GM21619 (cell line): Measurements from ENCODE around the gene ADAM23.

ENCODE experiments used
- ATAC-seq: cut with Tn5 transposase; IDR thresholded peaks from one replicate; pipeline ENCODE4 v1.9.1; 2021; ENCODE audit not compliant: unreplicated experiment

ADAM23 gene

DNA sequence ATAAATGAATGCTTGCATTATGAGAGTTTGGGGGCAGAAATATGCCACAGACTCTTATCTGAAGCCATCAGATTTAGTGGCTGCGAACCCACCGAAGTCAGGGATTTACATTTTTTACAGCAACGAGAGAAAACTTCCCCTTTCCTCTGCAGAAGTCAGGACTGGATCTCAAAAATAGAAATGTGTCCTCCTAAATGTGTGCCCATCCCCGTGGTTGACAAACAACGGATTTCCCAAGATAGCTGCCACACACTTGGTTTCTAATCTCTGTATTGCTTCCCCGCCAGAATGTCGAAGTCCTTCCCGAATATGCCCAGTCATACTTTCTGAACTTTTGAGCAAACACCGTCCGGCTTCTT, 879 bp upstream of the ADAM23 start:
- no peak for ATAC-seq

DNA sequence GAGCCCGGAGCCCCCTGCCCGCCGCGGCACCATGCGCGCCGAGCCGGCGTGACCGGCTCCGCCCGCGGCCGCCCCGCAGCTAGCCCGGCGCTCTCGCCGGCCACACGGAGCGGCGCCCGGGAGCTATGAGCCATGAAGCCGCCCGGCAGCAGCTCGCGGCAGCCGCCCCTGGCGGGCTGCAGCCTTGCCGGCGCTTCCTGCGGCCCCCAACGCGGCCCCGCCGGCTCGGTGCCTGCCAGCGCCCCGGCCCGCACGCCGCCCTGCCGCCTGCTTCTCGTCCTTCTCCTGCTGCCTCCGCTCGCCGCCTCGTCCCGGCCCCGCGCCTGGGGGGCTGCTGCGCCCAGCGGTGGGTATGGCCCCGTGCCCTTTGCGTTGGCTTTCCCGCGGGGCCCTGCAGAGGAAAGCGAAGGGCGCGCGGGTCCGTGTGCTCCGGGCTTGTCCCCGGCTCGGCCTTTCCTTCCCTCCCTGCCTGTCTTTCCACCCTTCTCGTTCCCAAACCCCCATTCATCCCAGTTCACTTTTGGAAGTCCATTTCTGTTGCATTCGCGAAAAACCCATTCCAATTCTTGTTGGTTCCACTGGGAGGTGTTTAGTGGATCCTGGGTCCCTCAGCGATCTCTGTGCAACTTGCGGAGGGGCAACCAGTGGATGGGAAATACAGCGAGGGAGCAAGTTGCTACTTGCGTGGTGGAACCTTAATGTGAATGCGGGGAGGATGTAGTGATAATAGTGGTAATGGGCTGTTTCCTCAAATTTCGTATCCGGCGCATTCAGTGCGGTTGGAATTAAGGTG, 599 bp downstream of the ADAM23 start:
- ATAC-seq: peak; percentile 51

- ATAC-seq: no peak
Measured at GRCh38 chr2:206445948-206446347, 2.6 kb downstream of the ADAM23 start.

DNA sequence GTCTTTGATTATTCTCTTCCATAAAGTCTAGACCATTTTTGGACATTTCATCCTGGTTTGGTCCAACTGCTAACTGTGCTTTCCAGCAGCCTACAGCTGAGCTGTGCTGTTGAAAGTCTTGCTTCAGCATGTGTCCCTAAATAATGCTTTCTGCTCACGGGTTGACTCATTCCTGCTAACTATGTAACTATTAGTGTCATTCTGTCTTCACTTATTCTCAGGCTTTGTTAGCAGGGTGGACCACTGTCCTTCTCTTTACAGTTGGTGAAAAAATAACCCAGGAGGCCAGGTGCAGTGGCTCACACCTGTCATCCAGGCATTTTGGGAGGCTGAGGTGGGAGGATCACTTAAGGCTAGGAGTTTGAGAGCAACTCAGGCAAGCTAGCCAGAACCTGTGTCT, 8.9 kb downstream of the ADAM23 start:
- peak; percentile 48 for ATAC-seq

DNA sequence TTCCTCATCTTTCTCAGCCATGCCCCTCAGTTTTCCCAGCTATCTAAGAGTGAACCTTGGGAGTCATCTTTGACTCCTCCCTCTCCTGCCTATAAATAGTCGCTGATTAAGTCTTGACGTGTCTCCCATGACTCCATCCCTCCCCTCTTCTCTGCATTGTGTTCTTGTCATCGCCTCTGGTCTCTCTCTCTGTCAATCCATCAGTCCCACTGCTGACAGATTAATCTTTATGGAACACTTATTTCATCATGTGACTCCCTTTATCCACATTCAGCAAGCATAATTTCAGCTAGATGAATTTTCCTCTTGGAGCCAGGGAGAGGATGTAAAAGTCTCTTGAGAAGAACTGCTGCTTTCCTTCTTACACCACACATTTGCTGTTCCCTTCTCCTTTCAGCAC, 9.4 kb downstream of the ADAM23 start:
- ATAC-seq: no peak

- no peak for ATAC-seq
Measured at GRCh38 chr2:206456078-206456754, 12.9 kb downstream of the ADAM23 start.

DNA sequence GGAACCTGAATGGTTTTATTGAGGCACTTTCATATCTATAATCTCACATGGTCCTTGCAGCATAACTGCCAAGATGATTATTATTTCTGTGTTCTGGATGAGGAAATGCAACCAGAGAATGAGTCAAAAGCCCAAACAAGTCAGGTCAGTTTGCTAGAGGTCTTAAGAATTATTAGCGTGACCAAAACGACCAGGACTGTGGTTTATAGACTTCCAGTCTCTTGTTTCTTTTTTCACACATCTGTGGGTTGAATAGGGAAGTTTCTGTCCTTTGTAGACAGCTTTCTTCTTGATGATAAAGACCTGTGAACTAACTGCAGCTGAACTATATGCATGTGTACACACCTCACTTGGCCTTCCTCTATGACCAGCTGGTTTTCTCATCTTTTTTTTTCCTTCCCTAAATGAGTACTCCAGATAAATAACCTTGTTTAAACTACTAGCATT, 13.9 kb downstream of the ADAM23 start:
- peak; percentile 91 for ATAC-seq

DNA sequence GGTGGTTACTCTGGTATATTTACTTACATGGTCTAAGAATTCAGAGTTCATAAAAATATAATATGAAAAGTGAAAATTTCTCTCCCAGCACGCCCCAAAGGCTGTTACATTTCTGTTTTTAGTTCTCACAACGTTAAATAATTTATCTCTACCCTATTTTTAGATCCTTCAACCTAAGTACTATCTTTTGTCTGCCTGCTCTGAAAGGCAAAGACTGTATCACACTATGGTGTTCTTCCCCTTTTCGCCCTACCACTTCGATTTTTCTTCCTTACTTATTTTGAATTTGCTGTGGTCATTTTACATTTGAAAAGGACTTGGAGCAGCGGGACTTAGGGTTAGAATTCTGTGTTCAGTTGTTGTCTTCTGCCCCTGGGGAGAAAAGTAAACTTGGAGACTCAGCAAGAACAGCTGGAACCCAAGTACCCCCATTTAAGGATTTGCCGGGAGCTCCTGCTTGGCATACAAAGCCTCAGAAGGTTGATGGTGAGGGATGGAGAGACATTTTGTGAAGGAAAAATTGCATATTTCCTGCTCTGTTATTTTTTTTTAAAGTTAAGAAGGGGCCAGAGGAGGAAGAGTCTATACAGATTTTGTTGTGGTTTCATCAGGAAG, 19.0 kb downstream of the ADAM23 start:
- no peak for ATAC-seq

DNA sequence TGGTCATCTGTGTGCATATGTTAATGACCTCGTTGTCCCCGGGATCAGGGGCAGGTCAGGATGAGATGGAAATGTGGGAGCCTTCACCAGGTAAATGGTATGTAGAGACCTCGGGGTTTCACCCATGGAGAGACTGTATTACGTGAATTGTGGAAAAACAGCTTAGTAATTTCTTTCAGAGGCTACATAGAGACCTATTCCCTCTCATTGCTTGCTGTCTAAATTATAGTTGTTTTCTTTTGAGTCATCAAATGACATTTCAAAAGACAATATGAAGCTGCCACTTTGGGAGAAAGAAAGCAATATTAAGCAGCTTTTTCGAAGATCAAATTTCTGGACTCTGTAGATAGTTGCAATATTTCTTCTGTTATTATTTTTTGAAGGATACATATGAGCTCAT, 20.4 kb downstream of the ADAM23 start:
- no peak for ATAC-seq

GRCh38 chr2:206464597-206464996, 21.3 kb downstream of the ADAM23 start:
- no peak for ATAC-seq

GRCh38 chr2:206471524-206472062, 28.3 kb downstream of the ADAM23 start:
- no peak for ATAC-seq

GRCh38 chr2:206472094-206472493, 28.8 kb downstream of the ADAM23 start:
- no peak for ATAC-seq

- ATAC-seq: no peak
Measured at GRCh38 chr2:206474099-206474498, 30.8 kb downstream of the ADAM23 start.

DNA sequence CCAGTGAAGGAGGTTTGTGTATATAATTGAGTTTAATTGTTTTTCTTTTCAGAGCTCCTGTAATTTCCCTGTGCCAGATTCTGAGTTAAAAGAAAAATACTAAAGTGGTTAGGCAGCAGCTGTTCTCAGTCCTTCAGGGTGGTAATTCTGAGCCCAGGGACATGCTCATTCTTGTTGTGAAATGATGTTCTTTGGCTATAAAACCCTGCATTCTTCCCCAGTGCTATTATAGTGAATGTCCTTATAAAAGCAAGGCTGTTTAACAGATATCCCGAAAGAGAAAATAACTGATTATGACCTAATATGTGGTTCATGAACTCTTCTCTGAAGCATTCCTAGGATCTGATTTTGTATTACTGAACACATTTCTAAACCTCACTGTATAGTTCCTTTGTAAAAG, 34.0 kb downstream of the ADAM23 start:
- ATAC-seq: no peak

GRCh38 chr2:206478340-206478739, 35.0 kb downstream of the ADAM23 start:
- no peak for ATAC-seq

DNA sequence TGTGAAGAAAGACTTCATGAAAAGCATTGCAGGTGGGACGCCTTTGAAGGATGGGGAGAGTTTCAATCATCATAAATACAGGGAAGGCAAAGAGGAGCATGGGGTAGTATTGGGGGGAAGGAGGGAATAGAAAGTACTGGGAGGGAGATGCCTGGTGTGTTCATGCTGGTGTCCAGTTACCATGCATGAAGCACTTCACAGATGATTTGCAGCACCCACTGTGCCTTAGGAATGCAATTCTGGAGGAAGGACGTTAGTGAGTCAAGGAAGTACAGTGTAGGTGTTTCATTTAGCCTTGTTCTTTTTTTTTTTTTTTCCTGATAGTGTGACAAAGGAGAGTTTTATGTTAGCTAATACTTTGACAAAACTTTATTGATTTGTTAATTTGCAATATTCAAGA, 36.8 kb downstream of the ADAM23 start:
- ATAC-seq: no peak

- no peak for ATAC-seq
Measured at GRCh38 chr2:206480620-206481019, 37.3 kb downstream of the ADAM23 start.

GRCh38 chr2:206481056-206481455, 37.7 kb downstream of the ADAM23 start:
- ATAC-seq: no peak

DNA sequence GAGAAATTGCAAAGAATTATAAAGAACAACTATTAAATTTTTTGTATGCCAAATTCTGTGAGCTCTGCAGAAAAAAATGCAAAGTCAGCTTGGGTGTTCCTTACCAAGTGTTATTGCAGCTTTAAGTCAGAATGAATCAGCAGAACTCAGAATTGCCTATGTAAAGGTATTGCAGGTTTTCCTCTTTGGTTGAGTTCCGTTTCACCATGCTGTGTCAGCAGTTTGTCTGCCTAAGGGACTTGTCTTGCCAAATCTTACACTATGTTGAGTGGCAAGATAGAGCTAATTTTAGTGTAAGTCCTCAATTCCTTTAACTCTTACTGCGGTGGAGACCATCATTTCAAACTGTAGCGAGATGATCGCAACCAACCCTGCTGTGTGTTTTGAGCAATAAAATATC, 38.8 kb downstream of the ADAM23 start:
- no peak for ATAC-seq

- no peak for ATAC-seq
Measured at GRCh38 chr2:206482633-206483032, 39.3 kb downstream of the ADAM23 start.

DNA sequence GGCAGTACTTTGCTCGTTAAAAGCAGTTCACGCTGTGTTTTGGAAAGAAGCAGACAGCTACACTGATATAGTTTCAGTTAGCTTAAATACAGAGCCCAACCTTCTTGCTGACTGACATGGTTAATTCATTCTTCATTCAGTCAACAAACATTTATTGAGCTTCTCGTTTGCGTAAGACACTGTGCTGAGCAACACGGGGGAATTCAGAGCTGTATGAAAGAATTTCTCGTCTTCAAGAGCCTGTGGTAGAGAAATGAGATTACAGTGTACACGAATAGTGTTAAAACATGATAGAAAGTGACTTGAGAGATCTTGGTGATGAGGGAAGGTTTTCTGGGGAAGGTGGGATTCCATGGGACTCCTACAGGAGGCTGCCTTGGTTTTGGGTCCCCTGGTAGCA, 44.7 kb downstream of the ADAM23 start:
- ATAC-seq: no peak

GRCh38 chr2:206488623-206489022, 45.3 kb downstream of the ADAM23 start:
- ATAC-seq: no peak
